ENCODE results near the gene CCDC110.

GRCh38 chr4:185456131-185456530, 15.4 kb downstream of the CCDC110 start:
- TF ChIP-seq CTCF (IDR thresholded peaks at IDR 0.05; ENCODE audit: poor library complexity, severe bottlenecking), result no peak
- TF ChIP-seq REST (IDR thresholded peaks at IDR 0.05; ENCODE audit: borderline replicate concordance), result no peak
- TF ChIP-seq SMC3 (conservative IDR thresholded peaks at IDR 0.05; ENCODE audit: poor library complexity), result no peak
- no peak for TF ChIP-seq POLR2AphosphoS5 (IDR thresholded peaks at IDR 0.05)
